NT2/D1 (cell line): ENCODE data around the gene TEC.

Experiments
- DNase-seq: peaks from one replicate; pipeline ENCODE4 v3.0.0-alpha.2; 2011; ENCODE audit warnings: low read depth, low spot score
- H3K27me3 ChIP-seq: 2 replicates; pipeline ENCODE4 v1.6.0; 2011; ENCODE audit warnings: mild to moderate bottlenecking; ENCODE audit not compliant: insufficient read length, insufficient read depth
- H3K36me3 ChIP-seq: 2 replicates; pipeline ENCODE4 v1.6.1; 2011; ENCODE audit warnings: mild to moderate bottlenecking, low read length, mixed read lengths; ENCODE audit not compliant: insufficient read depth, insufficient read length
- H3K4me1 ChIP-seq: 2 replicates; pipeline ENCODE4 v1.5.1; 2011; ENCODE audit not compliant: insufficient read depth, insufficient read length
- H3K4me3 ChIP-seq: 2 replicates; pipeline ENCODE4 v1.5.1; 2011; ENCODE audit warnings: low read depth; ENCODE audit not compliant: insufficient read length
- H3K9ac ChIP-seq: 2 replicates; pipeline ENCODE4 v1.6.0; 2011; ENCODE audit warnings: low read depth; ENCODE audit not compliant: insufficient read length
- H3K9me3 ChIP-seq: 2 replicates; pipeline ENCODE4 v1.5.1; 2011; ENCODE audit warnings: mild to moderate bottlenecking, low read length; ENCODE audit not compliant: insufficient read depth
- SUZ12 ChIP-seq: IDR thresholded peaks from 2 replicates; pipeline ENCODE4 v1.6.1; 2011; ENCODE audit not compliant: insufficient read length, insufficient read depth; ENCODE audit errors: extremely low read depth
- YY1 ChIP-seq: IDR thresholded peaks from 2 replicates; pipeline ENCODE4 v1.6.1; 2011; ENCODE audit not compliant: insufficient read length, insufficient read depth
- ZNF274 ChIP-seq: IDR thresholded peaks from 2 replicates; pipeline ENCODE4 v1.6.1; 2011; ENCODE audit warnings: mild to moderate bottlenecking, low read depth, low read length

TEC gene

GRCh38 chr4:48262926-48263325 lies 6.7 kb downstream of the TEC start:
- Histone ChIP-seq H3K9ac (no peak overlapping the region), H3K27me3 (no peaks in the 10 kb centered on the region), H3K36me3 (no peaks in the 10 kb centered on the region), H3K4me1 (no peaks in the 10 kb centered on the region), H3K4me3 (no peak overlapping the region), H3K9me3 (no peaks in the 10 kb centered on the region)
- DNase-seq, result no peak
- TF ChIP-seq ZNF274, result no peak
- TF ChIP-seq SUZ12, result no peak
- TF ChIP-seq YY1, result no peak

GRCh38 chr4:48262484-48262883 lies 7.2 kb downstream of the TEC start:
- Histone ChIP-seq H3K36me3 (no peaks in the 10 kb centered on the region), H3K9ac (no peak overlapping the region), H3K4me3 (no peak overlapping the region), H3K4me1 (no peaks in the 10 kb centered on the region), H3K27me3 (no peaks in the 10 kb centered on the region), H3K9me3 (no peaks in the 10 kb centered on the region)
- no peak for TF ChIP-seq YY1
- no peak for TF ChIP-seq SUZ12
- TF ChIP-seq ZNF274, result no peak
- no peak for DNase-seq

- H3K27me3 ChIP-seq, result no peaks in the 10 kb centered on the region
- H3K9ac ChIP-seq, result no peak overlapping the region
Observed at GRCh38 chr4:48261281-48261680, 8.4 kb downstream of the TEC start.

DNA sequence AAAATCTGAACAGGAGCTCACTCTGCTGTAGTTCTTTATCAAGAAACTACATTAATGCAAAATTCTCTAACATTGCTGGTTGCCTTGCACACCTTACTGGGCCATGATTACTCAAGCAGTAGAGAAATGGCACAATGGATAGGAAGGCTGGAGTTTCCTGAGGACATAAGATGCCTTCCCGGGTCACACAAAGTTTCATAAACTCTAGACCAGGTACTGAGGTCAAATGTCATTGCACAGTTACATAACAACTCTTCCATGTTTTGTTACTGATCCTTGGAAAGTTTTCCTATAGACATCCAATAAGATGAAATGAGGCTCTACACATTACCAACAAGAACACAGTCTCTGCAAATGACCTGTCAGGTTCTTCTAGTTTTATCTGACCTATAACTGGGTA lies 9.9 kb downstream of the TEC start:
- no peaks in the 10 kb centered on the region for H3K36me3 ChIP-seq
- no peak overlapping the region for H3K4me3 ChIP-seq
- H3K9me3 ChIP-seq, result no peaks in the 10 kb centered on the region
- no peaks in the 10 kb centered on the region for H3K27me3 ChIP-seq
- no peak for TF ChIP-seq ZNF274
- TF ChIP-seq SUZ12, result no peak
- no peak for TF ChIP-seq YY1
- H3K9ac ChIP-seq, result no peak overlapping the region
- DNase-seq, result no peak
- H3K4me1 ChIP-seq, result no peaks in the 10 kb centered on the region

More at GRCh38 chr4:48261281-48261680, 8.4 kb downstream of the TEC start:
- no peaks in the 10 kb centered on the region for H3K36me3 ChIP-seq
- no peaks in the 10 kb centered on the region for H3K9me3 ChIP-seq
- H3K4me3 ChIP-seq, result no peak overlapping the region
- H3K4me1 ChIP-seq, result no peaks in the 10 kb centered on the region
- DNase-seq, result no peak
- TF ChIP-seq YY1, result no peak
- TF ChIP-seq SUZ12, result no peak
- TF ChIP-seq ZNF274, result no peak

DNA sequence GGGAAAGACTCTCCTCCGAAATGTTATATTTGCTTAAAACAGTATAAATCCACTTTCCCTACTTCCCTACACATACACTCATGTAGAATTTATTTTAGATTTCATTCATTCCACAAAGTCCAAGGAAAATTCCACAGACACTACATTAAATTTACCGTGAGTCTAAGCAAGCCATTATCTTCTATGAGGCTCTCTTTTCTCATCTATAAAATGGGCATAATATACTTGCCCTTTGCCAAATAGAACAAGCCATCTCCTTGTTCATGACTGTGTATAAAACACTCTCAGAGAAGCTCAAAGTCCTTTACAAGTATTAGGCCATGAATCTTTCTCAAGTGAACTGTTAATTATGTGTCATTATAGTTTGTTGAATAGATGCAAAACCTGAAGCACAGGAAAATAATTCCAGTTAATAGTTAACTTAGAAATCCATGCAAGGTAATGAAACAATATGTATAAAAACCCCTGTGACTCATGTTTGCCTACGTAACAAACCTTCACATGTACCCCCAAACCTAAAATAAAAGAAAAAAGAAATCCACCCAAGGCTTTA lies 10.7 kb downstream of the TEC start:
- no peak for TF ChIP-seq ZNF274
- no peak for TF ChIP-seq SUZ12
- TF ChIP-seq YY1, result no peak
- Histone ChIP-seq H3K9me3 (no peaks in the 10 kb centered on the region), H3K4me1 (no peaks in the 10 kb centered on the region), H3K27me3 (no peaks in the 10 kb centered on the region), H3K36me3 (no peaks in the 10 kb centered on the region), H3K4me3 (no peak overlapping the region), H3K9ac (no peak overlapping the region)
- DNase-seq, result no peak

- Histone ChIP-seq H3K9ac (no peak overlapping the region), H3K9me3 (no peaks in the 10 kb centered on the region), H3K36me3 (no peaks in the 10 kb centered on the region), H3K27me3 (no peaks in the 10 kb centered on the region), H3K4me3 (no peak overlapping the region), H3K4me1 (no peaks in the 10 kb centered on the region)
- no peak for TF ChIP-seq YY1
- TF ChIP-seq SUZ12, result no peak
- no peak for TF ChIP-seq ZNF274
- DNase-seq, result no peak
Observed at GRCh38 chr4:48255959-48256342, 13.7 kb downstream of the TEC start.

DNA sequence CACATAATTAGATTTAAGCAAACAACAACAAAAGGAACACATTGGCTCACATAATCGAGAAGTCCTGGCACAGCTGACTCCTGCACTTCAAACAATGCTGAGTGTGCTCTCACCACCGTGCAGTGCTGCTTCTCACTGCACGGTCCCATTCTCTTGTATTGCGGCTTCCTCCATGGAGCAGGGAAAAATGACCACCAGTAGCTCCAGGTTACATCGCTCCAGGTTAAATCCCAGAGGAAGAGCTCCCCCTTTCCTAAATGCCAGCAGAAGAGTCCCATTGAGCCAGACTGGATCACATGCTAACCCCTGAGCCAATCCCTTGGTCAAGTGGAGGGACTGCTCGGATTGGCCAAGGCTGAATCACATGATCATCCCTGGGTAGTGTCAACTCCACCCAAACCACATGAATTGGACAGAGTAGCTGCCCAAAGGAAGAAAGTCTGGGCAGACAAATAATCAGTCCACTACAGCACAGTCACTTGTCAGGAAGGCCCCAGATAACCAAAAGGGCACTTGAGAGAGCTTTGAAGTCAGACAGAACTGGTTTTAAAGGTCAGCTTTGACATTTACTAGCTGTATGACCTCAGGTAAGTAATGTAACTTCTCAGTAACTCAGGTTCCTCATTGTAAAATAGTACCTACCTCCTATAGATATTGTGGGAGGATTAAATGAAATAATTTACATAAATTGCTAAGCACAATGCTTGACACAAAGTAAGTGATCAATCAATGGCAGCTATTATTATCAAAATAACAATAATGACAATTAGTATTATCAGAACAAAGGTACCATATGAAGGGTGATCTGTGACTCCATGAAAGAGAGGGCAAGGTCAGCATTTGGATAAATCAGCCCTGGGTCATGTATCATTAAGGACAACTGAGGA lies 14.3 kb downstream of the TEC start:
- no peak for DNase-seq
- Histone ChIP-seq H3K4me1 (no peaks in the 10 kb centered on the region), H3K9me3 (no peaks in the 10 kb centered on the region), H3K36me3 (no peaks in the 10 kb centered on the region), H3K4me3 (no peak overlapping the region), H3K9ac (no peak overlapping the region), H3K27me3 (no peaks in the 10 kb centered on the region)
- TF ChIP-seq ZNF274, result no peak
- no peak for TF ChIP-seq SUZ12
- no peak for TF ChIP-seq YY1
